T-helper 1 cell (primary cell): ENCODE measurements around the gene ROCK2.
A peak's percentile ranks its signal among the peaks of the same experiment; 100 is the strongest.
"Not testable (repeated sequence)": the region's sequence is repeated elsewhere in the genome, so short reads cannot be mapped to it uniquely, and the experiment has no call there.

ENCODE experiments used
- DNase-seq, 5 donors: peaks; one replicate each; pipeline ENCODE4 v3.0.0-alpha.2; 2012 to 2020

The ROCK2 gene

GRCh38 chr2:11263177-11263576 is 81.3 kb downstream of the ROCK2 start:
- no peak for DNase-seq

DNA sequence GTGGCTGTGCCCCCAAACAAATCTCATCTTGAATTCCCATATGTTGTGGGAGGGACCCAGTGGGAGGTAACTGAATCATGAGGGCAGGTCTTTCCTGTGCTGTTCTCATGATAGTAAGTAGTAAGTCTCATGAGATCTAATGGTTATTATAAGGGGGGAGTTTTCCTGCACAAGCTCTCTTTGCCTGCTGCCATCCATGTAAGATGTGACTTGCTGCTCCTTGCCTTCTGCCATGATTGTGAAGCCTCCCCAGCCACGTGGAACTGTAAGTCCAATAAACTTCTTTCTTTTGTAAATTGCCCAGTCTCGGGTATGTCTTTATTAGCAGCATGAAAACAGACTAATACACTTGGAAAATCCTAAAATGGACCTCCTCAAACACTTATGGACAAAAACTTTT is 82.0 kb downstream of the ROCK2 start:
- DNase-seq, result not testable (repeated sequence)

GRCh38 chr2:11261564-11261963 is 82.9 kb downstream of the ROCK2 start:
- not testable (repeated sequence) for DNase-seq

DNA sequence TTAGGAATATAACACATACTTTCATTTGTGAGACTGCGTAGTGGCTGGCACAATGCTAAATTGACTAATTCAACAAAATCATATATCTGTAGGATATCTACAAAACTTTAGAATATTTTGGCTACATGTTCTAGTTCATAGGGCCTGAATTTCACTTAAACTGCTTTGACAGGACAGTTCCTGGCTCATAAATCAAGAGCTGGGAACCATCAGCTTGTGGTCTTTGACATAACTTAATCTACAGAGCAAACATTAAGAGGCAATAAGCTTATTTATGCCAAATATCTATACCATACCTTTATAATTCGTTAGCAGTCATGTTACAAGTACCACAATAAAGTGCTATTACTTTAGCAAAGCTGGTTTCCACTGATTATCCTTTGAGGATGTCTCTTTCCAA is 83.5 kb downstream of the ROCK2 start:
- no peak for DNase-seq

DNA sequence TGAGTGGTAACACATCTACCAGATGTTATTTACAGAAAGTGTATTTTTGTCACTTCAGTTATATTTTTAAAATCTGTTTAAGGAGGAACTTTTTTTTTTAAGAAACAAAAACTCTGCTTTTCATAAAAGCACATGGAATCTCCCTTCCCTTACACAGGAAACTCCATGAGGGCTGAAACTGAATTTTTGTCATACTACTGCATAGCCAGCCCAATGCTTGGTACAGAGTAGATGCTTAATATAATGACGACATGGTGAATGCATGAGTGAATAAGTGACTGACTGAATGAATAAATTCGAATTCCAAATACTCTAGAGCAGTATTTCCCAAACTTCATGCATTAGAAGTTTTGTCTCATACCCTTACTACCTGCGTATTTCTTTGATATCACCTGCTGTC is 86.5 kb downstream of the ROCK2 start:
- no peak for DNase-seq

DNA sequence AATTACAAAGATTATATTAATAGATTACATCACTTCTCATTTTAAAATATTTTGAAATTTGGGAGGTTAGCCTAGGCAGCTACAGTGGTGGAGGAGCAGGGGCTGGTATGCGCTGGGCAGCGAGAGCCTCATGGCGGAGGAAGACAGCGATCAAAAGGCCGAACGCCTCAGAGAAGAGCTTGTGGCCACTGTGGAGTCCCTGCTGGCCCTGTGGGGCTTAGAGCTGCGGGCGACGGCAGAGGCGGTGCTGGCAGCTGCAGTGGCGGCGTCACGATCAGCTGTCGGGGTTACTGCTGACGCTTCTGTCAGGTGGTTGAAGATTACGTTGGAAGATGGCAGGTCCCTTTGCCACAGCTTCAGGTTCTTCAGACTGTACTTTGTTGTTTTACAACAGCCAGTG is 87.4 kb downstream of the ROCK2 start:
- DNase-seq, result no peak

GRCh38 chr2:11256166-11256565 is 88.3 kb downstream of the ROCK2 start:
- DNase-seq, result no peak

- no peak for DNase-seq
Observed at GRCh38 chr2:11254100-11254536, 90.3 kb downstream of the ROCK2 start.

- not testable (repeated sequence) for DNase-seq
Observed at GRCh38 chr2:11252458-11252857, 92.0 kb downstream of the ROCK2 start.

DNA sequence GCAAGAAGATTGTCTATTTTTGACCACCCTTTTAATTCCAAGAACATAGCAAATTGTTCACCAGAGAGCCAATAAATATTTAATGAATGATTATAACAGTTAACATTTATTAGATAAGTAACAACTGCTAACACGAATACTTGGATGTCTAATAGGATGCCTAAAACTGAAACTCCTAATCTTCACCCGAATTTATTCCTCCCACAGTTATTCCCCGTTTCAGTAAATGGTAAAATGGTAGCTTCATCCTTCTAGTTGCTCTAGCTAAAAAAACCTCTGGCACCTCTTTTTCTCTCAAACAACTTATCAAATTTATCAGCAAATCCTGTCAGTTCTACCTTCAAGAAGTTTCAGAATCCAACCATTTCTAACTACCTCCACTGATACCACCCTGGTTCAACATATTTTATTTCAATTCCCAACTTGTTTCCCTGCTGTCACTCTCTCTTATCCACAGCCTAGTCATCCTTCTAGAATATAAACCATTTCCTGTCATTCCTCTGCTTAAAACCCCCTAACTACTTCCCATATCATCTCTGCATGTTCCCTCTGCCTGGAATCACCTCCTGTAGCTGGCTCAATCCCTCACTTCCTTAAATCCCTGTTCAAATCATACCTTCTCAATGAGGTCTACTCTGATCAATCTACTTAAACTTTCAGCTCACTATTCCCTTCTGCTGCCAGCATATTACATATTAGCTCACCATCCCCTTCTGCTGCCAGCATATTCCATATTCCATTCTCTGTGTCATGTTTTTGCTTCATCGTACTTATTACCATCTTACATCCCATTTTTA is 93.8 kb downstream of the ROCK2 start:
- no peak for DNase-seq

DNA sequence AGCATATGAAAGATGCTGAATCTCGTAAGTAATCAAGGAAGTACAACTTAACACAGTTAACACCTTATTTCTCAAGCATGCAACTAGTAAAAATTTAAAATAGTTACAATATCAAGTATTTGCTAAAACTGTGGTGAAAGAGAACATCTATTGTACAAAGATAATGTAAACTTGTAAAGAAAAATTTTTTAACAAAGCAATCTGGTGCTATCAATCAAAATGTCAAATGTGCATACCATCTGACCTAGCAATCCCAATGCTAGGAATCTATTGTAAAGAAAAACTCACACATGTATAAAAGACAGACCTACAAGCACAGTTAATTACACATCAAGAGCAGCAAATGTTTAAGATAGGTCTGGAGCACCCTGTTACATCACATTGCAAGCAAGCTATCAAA is 99.1 kb downstream of the ROCK2 start:
- DNase-seq, result no peak

DNA sequence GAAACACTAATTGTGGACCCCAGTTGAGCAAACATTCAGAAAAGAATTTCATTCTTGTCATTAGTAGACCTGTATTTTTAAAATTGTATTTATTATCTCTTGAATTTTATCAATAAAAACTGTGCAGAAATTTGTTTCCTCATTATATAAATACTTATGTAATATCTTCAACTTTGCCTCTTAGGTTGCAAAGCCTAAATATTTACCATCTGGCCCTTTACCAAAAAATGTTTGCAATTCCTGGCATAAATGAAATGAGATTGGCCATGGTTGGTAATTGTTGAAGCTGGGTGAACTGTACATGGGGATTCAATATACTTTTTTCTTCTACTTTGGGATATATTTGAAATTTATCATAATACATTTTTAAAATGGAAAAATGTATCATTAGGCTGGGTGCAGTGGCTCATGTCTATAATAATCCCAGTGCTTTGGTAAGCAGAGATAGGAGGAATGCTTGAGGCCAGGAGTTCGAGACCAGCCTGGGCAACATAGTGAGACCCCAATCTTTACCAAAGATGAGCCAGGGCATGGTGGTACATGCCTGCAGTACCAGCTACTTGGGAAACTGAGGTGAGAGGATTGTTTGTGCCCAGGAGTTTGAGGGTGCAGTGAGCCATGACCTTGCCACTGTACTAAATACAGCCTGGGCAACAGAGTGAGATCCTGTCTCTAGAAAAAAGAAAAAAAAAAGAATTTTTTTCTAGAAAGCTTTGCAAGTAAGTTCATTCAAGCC is 100.2 kb downstream of the ROCK2 start:
- DNase-seq, result no peak

DNA sequence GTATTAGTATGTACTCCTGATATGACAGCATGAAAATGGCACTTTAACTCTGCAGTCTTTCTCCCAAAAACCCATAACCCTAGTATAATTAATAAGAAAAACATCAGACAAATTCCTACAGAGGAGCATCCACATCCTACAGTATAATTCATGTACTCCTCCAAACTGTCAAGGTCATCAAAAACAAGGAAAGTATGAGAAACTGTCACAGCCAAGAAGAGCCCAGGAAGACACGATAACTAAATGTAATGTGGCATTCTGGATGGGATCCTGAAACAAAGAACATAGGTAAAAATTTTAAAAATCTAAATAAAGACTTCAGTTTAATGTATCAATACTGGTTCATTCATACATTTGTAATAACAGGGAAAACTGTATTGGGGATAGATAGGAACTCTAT is 100.9 kb downstream of the ROCK2 start:
- no peak for DNase-seq

GRCh38 chr2:11242542-11243174 is 101.8 kb downstream of the ROCK2 start:
- DNase-seq, result no peak

- DNase-seq, result no peak
Observed at GRCh38 chr2:11241412-11242203, 102.8 kb downstream of the ROCK2 start.

- DNase-seq, result no peak
Observed at GRCh38 chr2:11239666-11240462, 104.6 kb downstream of the ROCK2 start.

- DNase-seq, result no peak
Observed at GRCh38 chr2:11239147-11239546, 105.3 kb downstream of the ROCK2 start.

GRCh38 chr2:11237122-11237521 is 107.3 kb downstream of the ROCK2 start:
- DNase-seq, result peak in 1 of 5 donors; percentile 1

DNA sequence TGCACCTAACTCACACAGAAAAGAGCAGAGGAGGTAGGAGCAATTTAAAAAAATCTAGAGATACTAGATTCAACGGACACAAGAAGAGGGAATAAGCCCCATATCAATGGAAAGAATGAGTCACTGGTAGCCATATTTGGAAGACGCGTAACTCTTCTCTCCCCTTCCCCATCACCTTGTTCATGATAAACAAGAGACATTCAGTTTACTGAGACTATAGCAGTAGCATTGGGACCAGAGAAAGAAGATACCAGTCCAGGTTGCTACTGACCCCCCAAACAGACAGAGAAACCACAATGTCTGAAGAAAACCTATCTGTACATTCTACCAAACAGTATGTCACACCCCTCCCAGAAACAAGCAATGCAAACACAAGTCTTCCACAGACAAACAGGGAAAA is 108.1 kb downstream of the ROCK2 start:
- no peak for DNase-seq

GRCh38 chr2:11235583-11235982 is 108.9 kb downstream of the ROCK2 start:
- no peak for DNase-seq

DNA sequence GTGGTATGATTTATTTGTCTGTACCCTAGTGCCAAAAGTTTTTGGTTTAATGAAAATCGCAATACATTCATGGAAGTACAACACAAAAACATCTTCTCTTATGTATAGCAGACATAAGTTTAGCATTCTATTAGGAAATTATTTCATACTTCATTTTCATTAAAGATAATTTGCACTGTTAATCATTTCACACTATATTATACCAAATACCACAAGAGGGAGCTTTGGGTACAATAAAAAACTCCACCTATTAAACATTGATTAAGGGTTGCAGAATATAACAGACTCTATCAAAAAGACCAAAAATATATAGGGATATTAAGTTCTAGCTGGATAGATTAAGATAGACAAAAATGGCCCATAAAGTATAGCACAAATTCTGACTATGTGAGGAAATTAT is 110.1 kb downstream of the ROCK2 start:
- DNase-seq, result no peak

DNA sequence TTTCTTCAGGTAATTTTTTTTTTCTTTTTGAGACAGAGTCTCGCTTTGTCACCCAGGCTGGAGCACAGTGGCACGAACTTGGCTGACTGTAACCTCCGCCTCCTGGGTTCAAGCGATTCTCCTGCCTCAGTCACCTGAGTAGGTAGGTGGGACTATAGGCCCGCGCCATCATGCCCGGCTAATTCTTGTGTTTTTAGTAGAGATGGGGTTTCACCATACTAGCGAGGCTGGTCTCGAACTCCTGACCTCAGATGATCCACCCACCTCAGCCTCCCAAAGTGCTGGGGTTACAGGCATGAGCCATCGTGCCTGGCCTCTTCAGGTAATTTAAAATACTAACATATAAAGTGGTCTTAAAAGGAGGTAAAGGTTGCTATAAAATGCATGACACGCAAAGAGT is 113.2 kb downstream of the ROCK2 start:
- DNase-seq, result not testable (repeated sequence)
